H1 (cell line): ENCODE data around the gene ARHGAP24. TPM values are rescaled to one million over a fixed set of nuclear protein-coding genes. Genes with fewer than 3 reads are reported as not detected.
"Not testable (repeated sequence)": the region's sequence is repeated elsewhere in the genome, so short reads cannot be mapped to it uniquely, and the experiment has no call there.

Experiments
- CTCF ChIA-PET: fragments of 300-600 bp; sonication (Branson Sonifier 250); formaldehyde crosslinking; loops from one replicate; lab custom pipeline; 2021; ENCODE audit not compliant: partially characterized antibody; lab: Charles Lee
- POLR2A ChIA-PET: fragments of 300-600 bp; sonication (Branson Sonifier 250); formaldehyde crosslinking; loops from one replicate; lab custom pipeline; 2021; ENCODE audit warnings: inconsistent platforms; ENCODE audit not compliant: partially characterized antibody; lab: Charles Lee
- DNase-seq, 2 experiments: peaks; one replicate each; pipeline versions ENCODE4 v3.0.0 to v3.0.0-alpha.2; 2010 to 2022; ENCODE audit warnings: low spot score in 2 of 2, low read depth in 1 of 2, mixed read lengths in 1 of 2
- FAIRE-seq: peaks from 2 replicates; lab custom pipeline; 2011; peaks lifted over from hg19 to GRCh38; lab: Jason Lieb, UNC
- H2AFZ ChIP-seq: 2 replicates; pipeline ENCODE4 v1.8.1; 2012; ENCODE audit warnings: low read length, inconsistent platforms
- H2AK5ac ChIP-seq: 2 replicates; pipeline ENCODE4 v1.6.1; 2013; ENCODE audit warnings: low read depth, low read length
- H2BK120ac ChIP-seq: replicated peaks from 2 replicates; pipeline ENCODE3; 2013; ENCODE audit warnings: low read depth, low read length, inconsistent platforms
- H2BK12ac ChIP-seq: 2 replicates; pipeline ENCODE4 v1.6.1; 2013; ENCODE audit warnings: low read depth, low read length
- H2BK15ac ChIP-seq: 2 replicates; pipeline ENCODE4 v1.6.1; 2013; ENCODE audit warnings: low read length
- H2BK20ac ChIP-seq: 2 replicates; pipeline ENCODE4 v1.6.1; 2013; ENCODE audit warnings: low read length
- H2BK5ac ChIP-seq: 2 replicates; pipeline ENCODE4 v1.6.1; 2013; ENCODE audit warnings: low read depth, low read length
- H3K14ac ChIP-seq: 2 replicates; pipeline ENCODE4 v1.6.1; 2013; ENCODE audit warnings: inconsistent platforms; ENCODE audit not compliant: insufficient read length
- H3K18ac ChIP-seq: 2 replicates; pipeline ENCODE4 v1.6.1; 2013; ENCODE audit warnings: low read length; ENCODE audit errors: extremely low read depth
- H3K23ac ChIP-seq: 2 replicates; pipeline ENCODE4 v1.6.1; 2013; ENCODE audit warnings: inconsistent platforms; ENCODE audit not compliant: insufficient read length
- H3K23me2 ChIP-seq: 2 replicates; pipeline ENCODE4 v1.6.1; 2013; ENCODE audit warnings: low read depth, low read length
- H3K27ac ChIP-seq: 2 replicates; pipeline ENCODE4 v1.6.1; 2011; ENCODE audit warnings: low read depth, low read length, inconsistent platforms
- H3K27me3 ChIP-seq, 4 experiments: replicated peaks in 1 of 4; 1 replicate in 1 of 4; 2 replicates in 3 of 4; pipeline versions ENCODE4 v1.6.1 to v1.8.1; 2011 to 2013; ENCODE audit warnings: low read length in 3 of 4, mild to moderate bottlenecking in 3 of 4, inconsistent platforms in 2 of 4, mixed read lengths in 2 of 4, moderate library complexity in 1 of 4; ENCODE audit not compliant: control insufficient read depth in 3 of 4, insufficient read depth in 3 of 4; ENCODE audit errors: extremely low read depth in 1 of 4
- H3K36me3 ChIP-seq, 4 experiments: 2 replicates each; pipeline versions ENCODE4 v1.6.1 to v1.8.1; 2011 to 2013; ENCODE audit warnings: mild to moderate bottlenecking in 4 of 4, low read length in 3 of 4, moderate library complexity in 2 of 4, control low read depth in 1 of 4, inconsistent platforms in 1 of 4; ENCODE audit not compliant: insufficient read depth in 4 of 4, control insufficient read depth in 2 of 4
- H3K4ac ChIP-seq: replicated peaks from 2 replicates; pipeline ENCODE3; 2013; ENCODE audit warnings: low read length, low read depth, mixed read lengths, inconsistent platforms; ENCODE audit not compliant: insufficient read length
- H3K4me1 ChIP-seq, 4 experiments: replicated peaks in 1 of 4; 1 replicate in 1 of 4; 2 replicates in 3 of 4; pipeline versions ENCODE4 v1.6.1 to v1.8.1; 2011 to 2013; ENCODE audit warnings: low read length in 3 of 4, inconsistent platforms in 2 of 4, mixed read lengths in 1 of 4; ENCODE audit not compliant: insufficient read depth in 4 of 4, control insufficient read depth in 3 of 4
- H3K4me2 ChIP-seq, 2 experiments: 2 replicates each; pipeline versions ENCODE4 v1.6.1 to v1.8.1; 2011 to 2013; ENCODE audit warnings: low read depth in 2 of 2, low read length in 2 of 2, control low read depth in 1 of 2, inconsistent platforms in 1 of 2, mild to moderate bottlenecking in 1 of 2; ENCODE audit not compliant: insufficient read depth in 1 of 2
- H3K4me3 ChIP-seq, 4 experiments: fragments of 200-600, 300-600 bp in 1 of 4; sonication (generic), shearing (Covaris generic), sonication (Bioruptor Twin) in 1 of 4; 2 replicates each; pipeline versions ENCODE4 v1.5.1 to v1.8.1; 2011 to 2016; ENCODE audit warnings: low read length in 4 of 4, low read depth in 3 of 4, control low read depth in 2 of 4, inconsistent platforms in 2 of 4, mild to moderate bottlenecking in 2 of 4, mixed read lengths in 1 of 4, moderate library complexity in 1 of 4; ENCODE audit not compliant: insufficient read depth in 2 of 4; ENCODE audit errors: extremely low read depth in 1 of 4
- H3K56ac ChIP-seq: replicated peaks from 2 replicates; pipeline ENCODE3; 2013; ENCODE audit warnings: low read depth, mild to moderate bottlenecking, mixed read lengths, low read length, inconsistent platforms; ENCODE audit not compliant: insufficient read length
- H3K79me1 ChIP-seq: 2 replicates; pipeline ENCODE4 v1.6.1; 2013; ENCODE audit warnings: low read depth, low read length, control low read depth
- H3K79me2 ChIP-seq, 2 experiments: 2 replicates each; pipeline versions ENCODE4 v1.6.1 to v1.8.1; 2012 to 2013; ENCODE audit warnings: low read length in 2 of 2, mild to moderate bottlenecking in 2 of 2, inconsistent platforms in 1 of 2; ENCODE audit not compliant: insufficient read depth in 2 of 2, control insufficient read depth in 1 of 2
- H3K9ac ChIP-seq, 4 experiments: replicated peaks in 1 of 4; 1 replicate in 1 of 4; 2 replicates in 3 of 4; pipeline versions ENCODE4 v1.6.1 to v1.8.1; 2011 to 2013; ENCODE audit warnings: low read depth in 3 of 4, low read length in 3 of 4, control low read depth in 2 of 4, mild to moderate bottlenecking in 2 of 4, moderate library complexity in 2 of 4, inconsistent platforms in 1 of 4; ENCODE audit errors: extremely low read depth in 1 of 4
- H3K9me3 ChIP-seq, 2 experiments: 2 replicates each; pipeline versions ENCODE4 v1.6.1 to v1.8.1; 2012 to 2013; ENCODE audit warnings: mild to moderate bottlenecking in 2 of 2, moderate library complexity in 2 of 2, control low read depth in 1 of 2, inconsistent platforms in 1 of 2, low read depth in 1 of 2, low read length in 1 of 2, mixed read lengths in 1 of 2; ENCODE audit not compliant: insufficient read depth in 2 of 2
- H4K20me1 ChIP-seq, 2 experiments: replicated peaks in 1 of 2; 2 replicates each; pipeline versions ENCODE3 to v1.8.1; 2011 to 2013; ENCODE audit warnings: inconsistent platforms in 2 of 2, low read length in 2 of 2, mild to moderate bottlenecking in 1 of 2; ENCODE audit not compliant: insufficient read depth in 2 of 2, control insufficient read depth in 1 of 2
- H4K5ac ChIP-seq: 2 replicates; pipeline ENCODE4 v1.6.1; 2013; ENCODE audit warnings: low read length, low read depth, mixed read lengths, inconsistent platforms; ENCODE audit not compliant: insufficient read length
- H4K8ac ChIP-seq: 2 replicates; pipeline ENCODE4 v1.8.0; 2013; ENCODE audit warnings: mild to moderate bottlenecking, moderate library complexity, low read length, inconsistent platforms; ENCODE audit not compliant: insufficient read depth; ENCODE audit errors: extremely low read depth
- H4K91ac ChIP-seq: replicated peaks from 2 replicates; pipeline ENCODE3; 2013; ENCODE audit warnings: low read length, mixed read lengths, inconsistent platforms; ENCODE audit not compliant: insufficient read length
- WGBS, 2 experiments: shearing (Covaris generic) in 1 of 2; methylation state at CpG; one replicate each; pipeline versions ENCODE4 v1.1.6 to v1.1.7; 2013 to 2015; ENCODE audit warnings: low lambda C conversion rate in 2 of 2, mixed read lengths in 2 of 2, inconsistent platforms in 1 of 2, low coverage in 1 of 2, missing lambda C conversion rate in 1 of 2; ENCODE audit not compliant: insufficient replicate concordance in 2 of 2, insufficient coverage in 1 of 2, insufficient read length in 1 of 2; ENCODE audit errors: extremely low coverage in 1 of 2, missing lambda C conversion rate in 1 of 2; 5-methylcytosine and 5-hydroxymethylcytosine counted together
- polyA plus RNA-seq, 7 experiments: library from polyadenylated mRNA; depleted of rRNA in 3 of 7; stranded (reverse) in 5 of 7; unstranded in 2 of 7; fragments of >200 nt in 5 of 7; fragments of 200-250 nt in 2 of 7; gene quantifications; 1 replicate in 5 of 7; 2 replicates in 1 of 7; 4 replicates in 1 of 7; pipeline versions ENCODE4 v1.2.1 to v1.2.3, GENCODE V29; 2011 to 2013; ENCODE audit warnings: missing spikeins in 2 of 7, mixed read lengths in 2 of 7
- total RNA-seq: library from RNA; stranded (reverse); fragmentation: NEBNext Ultra II Directional; extraction: Animal tissue kit (Norgen Biotek cat#: 25700); gene quantifications from 2 replicates; pipeline ENCODE4 v1.2.1, GENCODE V29; 2021

Gene ARHGAP24
- total and polyA plus RNA-seq, 2 of the 8 experiments (the other 6 are each of a cell fraction or from before 2014, with no cell fraction given), result 0.08 to 0.50 TPM

DNA sequence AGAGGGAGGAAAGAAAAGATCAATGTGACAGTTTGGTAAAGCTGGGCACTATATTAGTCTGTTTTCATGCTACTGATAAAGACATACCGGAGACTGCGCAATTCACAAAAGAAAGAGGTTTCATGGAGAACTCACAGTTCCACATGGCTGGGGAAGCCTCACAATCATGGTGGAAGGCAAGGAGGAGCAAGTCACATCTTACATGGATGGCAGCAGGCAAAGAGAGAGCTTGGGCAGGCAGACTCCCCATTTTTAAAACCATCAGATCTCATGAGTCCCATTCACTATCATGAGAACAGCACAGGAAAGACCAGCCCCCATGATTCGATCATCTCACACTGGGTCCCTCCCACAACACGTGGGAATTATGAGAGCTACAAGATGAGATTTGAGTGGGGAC is 490.1 kb downstream of the ARHGAP24 start:
- DNase-seq, H3K4me2 ChIP-seq: not testable (repeated sequence)

More for the DNA sequence above, 490.1 kb downstream of the ARHGAP24 start:
- not testable (repeated sequence) for H3K4me1 ChIP-seq, H4K8ac ChIP-seq, H4K91ac ChIP-seq, H3K4ac ChIP-seq, H2AK5ac ChIP-seq, H3K56ac ChIP-seq, H2BK5ac ChIP-seq, H2BK12ac ChIP-seq, H3K23ac ChIP-seq, H3K18ac ChIP-seq, H3K36me3 ChIP-seq, H2BK20ac ChIP-seq, H2AFZ ChIP-seq, H3K27ac ChIP-seq, H3K27me3 ChIP-seq, H2BK120ac ChIP-seq, H3K9me3 ChIP-seq, FAIRE-seq, H2BK15ac ChIP-seq, H3K14ac ChIP-seq, H4K20me1 ChIP-seq, H3K79me1 ChIP-seq, H3K9ac ChIP-seq, H3K79me2 ChIP-seq, H3K23me2 ChIP-seq, H3K4me3 ChIP-seq, H4K5ac ChIP-seq
- CTCF ChIA-PET, result interaction anchor here (0.9 to 3.3 kb wide), 6 partner anchors 9 to 214 kb away, joined by 4 to 19 read pairs (median 5); no protein-coding TSS in a partner anchor
- POLR2A ChIA-PET, result interaction anchor here (1.6 kb wide), 1 partner anchor 11 kb away, joined by 5 read pairs; no protein-coding TSS in a partner anchor
- 94% methylated on average over 4 of the region's 4 CpGs; no CpG with 5 or more reads in 1 of the 2 experiments for WGBS, 2 experiments
